HG03066 (cell line): ENCODE measurements around the gene MRGPRF.

ENCODE experiments used
- ATAC-seq: cut with Tn5 transposase; IDR thresholded peaks from one replicate; pipeline ENCODE4 v1.9.1; 2021; ENCODE audit warnings: low read depth; ENCODE audit not compliant: unreplicated experiment

Gene MRGPRF

DNA sequence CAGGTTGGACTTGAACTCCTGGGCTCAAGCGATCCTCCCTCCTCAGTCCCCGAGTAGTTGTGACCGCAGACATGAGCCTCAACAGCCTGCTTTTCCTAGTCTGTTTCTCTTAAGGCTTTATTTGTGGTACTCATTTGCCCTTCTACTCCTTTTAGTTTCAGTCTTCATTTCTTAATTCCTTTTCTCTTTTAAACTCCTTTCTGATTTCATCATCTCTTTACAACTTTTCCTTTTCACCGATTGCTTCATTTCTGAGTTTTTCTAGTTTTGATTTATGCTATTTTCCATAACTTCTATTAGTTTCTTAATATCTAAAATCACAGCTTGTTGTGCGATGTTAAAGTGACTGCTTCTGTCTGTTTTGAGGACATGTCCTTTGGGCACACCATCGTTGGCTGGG is 17.3 kb upstream of the MRGPRF start:
- no peak for ATAC-seq

DNA sequence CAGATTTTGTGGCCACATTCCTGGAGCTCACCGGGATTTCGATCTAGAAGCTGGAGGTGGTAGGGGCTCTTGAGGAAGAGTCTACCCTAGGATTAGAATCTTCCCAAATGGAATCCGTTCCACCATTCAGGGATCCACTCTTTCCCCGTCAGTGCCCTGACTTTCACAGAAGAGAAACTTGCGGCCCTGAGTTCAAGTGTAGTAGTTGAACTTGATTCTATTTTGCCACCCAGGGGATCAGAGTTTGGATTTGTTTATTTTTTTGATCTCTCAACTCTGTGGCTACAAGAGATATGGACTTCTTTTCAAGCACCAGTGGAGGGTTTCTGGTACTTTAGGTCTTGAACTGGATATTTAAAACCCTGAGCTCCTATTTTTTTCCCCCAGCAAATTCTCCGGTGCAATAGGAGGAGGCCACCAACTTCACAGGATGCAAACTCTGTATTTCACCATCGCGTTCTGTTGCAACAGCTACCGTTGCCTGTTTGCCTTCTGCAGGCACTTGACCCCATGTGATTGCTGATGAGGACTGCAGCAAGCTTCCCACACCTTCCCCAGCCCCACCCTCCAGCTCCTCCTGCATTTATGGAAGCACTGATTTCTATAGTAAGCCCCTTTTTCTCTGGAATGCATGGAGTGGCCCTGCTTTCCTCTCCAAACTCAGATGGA is 14.8 kb upstream of the MRGPRF start:
- no peak for ATAC-seq

DNA sequence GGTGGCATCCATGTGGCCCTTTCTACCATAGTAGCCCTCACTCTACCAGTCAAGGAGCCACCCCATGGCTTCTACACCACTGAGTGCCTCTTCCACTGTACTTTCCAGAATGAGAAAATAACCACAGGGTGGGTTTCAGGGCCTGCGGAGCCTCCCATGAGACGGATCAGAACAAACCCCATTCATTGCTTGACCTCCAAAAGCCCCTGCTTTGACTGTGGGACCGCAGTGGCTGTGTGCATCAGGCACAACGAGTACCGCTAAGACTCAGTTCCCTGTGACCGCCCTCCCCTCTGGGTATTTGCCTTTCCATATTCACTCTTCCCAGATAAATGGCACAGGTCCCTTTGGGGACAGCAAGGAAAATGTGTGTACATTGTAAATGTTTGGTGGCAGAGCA is 11.5 kb upstream of the MRGPRF start:
- no peak for ATAC-seq

DNA sequence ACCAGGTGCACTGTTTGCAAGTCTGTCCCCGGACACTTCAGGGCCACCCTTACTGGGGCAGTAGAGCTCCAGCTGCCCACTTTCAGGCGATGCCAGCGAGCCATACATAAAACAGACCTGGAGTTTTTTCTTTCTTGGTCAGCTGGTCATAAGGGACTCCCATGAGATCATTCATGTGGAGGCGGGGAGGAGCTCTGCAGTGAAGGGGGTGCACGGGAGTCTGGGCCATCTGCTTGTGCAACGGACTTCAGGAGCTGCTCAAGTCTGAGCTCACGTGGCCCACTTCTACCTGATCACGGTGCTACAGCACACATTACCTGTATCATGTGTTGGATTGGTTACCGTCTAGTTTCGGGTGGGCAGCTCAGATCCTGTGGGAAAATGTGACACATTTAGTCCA is 9.2 kb upstream of the MRGPRF start:
- no peak for ATAC-seq

DNA sequence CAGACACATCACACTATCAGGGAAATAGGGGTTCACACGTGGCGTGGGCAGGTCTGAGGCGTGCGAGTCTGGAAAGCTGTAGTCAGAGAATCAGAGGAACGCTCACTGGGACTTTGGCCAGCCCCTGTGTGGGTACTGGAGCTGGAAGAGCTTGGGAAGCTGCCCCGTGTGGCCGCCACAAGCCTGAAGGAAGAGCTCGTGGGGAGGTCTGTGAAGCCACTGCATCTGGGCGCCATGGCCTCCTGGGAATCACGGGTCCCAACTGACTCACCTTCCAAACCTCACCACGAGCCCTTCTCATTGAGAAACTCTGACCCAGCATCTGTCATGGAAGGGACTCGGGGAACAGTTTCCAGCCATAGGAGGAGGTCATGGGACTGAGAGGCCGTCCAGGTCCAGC is 5.9 kb upstream of the MRGPRF start:
- no peak for ATAC-seq

DNA sequence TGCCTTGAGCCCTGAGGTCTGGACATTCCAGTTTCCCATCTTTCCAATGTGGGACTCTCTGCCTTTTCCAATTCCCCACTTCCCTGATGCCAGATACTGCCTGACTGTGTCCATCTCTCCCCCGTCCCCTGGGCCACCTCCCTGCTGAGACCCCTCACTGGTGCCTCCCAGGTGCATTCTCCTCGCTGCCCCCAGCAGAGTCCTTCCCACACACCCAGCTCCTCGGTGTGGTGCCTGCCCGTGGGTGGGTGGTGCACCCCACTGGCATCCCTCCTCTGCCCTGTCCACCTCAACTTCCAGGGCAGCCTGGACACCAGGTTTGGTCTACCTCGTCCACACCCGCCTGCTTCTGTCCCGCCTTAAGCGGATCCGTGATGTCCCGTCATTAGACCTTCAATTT is 4.9 kb upstream of the MRGPRF start:
- no peak for ATAC-seq

DNA sequence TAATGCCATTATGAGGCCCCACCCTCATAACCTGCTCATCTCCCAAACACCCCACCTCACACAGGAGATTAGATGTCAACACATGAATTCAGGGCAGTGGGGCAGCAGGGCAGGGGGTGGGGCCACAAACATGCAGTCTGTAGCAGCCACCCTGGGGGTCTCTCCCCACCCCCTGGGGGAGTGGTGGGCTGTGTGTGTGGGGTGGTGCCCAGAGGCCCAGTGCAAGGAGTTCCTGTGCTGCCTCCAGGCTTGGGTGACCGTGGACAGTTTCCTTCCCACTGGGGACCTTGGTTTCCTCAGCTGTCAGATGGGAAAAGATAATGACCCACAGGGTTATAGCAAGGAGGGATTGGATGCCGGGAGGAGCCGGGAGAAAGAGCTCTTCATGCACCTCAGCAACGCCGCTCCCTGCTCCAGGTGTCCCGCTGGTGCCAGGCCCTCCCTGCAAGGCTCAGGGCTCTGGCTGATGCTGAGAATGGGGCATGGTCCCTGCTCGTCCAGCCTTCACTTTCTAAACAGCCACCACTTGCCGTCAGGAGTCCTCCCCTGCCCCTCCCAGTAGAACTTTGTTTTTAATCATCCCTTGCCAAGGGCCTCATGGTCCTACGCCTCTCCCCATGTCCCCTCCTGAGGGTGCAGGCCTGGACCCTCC is 2.0 kb upstream of the MRGPRF start:
- ATAC-seq = no peak

DNA sequence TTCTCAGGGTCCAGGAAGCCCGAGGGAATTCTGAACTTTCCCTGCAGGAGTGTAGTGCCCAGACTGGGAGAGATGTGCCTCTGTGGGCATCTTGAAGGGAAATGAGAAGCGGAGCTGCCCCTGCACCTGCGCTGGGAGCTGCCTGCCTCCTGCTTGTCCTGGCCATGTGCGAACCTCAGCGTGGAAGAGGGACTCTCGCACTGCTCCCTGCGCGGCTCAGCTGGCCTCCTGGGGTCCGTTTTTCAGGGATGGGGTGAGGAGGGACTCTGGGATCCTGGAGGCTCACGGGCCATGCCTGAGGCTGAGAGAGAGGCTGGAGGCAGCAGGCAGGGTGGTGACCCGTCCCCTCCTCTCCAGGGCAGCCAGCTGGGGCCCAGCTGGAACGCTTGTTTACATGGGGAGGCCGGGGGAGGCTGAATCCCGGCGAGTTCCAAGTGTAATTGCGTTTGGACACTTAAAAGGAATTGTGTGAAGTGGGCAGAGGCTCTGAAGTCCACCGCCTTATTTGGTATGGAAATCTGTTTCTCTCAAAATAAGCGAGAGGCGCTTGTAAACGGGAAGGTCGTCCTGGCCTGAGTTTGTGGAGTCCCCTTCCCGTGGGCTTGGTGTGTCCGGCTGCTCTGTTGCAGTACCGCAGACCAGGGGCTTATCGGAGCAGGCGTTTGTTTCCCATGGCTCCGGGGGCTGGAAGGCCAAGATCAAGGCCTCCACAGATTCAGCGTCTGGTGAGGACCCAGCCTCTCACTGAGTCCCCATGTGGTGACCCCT is 1.2 kb upstream of the MRGPRF start:
- ATAC-seq = no peak

DNA sequence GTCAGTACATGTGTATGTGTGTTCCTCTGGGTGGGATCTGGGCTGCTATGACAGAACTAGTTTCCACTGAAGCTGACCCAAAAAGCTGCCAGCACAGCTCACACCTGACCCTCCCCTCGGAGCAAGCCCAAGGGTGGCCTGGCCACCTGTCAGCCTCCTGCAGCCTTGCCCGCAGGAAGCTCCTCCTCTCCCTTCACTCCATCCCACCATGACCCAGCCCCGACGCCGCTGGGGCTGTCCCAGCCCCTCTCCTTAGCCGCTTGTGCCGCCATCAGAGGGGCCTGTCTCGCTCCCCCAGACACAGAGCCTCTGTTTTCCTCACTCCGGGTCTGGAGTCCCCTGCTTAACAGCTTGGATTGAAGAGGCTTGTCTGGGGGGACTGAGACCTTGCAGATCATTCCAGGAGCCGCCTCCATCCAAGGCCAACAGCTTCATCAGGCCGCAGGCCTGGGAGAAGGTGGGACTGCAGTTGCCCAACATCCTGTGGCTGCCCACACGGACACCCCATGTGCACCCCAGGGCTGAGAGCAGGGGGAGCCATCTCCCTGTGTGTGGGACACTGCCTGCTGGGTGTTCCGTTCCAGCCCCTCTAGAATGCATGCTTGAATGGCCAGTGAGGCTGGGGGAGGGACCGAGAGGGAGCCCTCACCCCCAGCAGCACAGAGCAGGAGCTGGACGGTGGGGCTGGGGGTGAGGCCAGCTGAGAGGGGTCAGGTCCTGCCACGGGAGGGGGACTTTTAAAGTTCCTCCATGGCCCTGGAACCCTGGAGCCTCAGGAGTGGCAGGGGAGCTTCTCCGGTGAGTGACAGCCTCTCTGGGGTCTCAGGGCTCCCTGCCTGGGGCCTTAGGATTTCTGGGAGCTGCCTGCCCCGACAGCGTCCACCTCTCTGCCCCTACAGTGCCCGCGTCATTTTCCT is 696 bp downstream of the MRGPRF start:
- ATAC-seq = no peak

DNA sequence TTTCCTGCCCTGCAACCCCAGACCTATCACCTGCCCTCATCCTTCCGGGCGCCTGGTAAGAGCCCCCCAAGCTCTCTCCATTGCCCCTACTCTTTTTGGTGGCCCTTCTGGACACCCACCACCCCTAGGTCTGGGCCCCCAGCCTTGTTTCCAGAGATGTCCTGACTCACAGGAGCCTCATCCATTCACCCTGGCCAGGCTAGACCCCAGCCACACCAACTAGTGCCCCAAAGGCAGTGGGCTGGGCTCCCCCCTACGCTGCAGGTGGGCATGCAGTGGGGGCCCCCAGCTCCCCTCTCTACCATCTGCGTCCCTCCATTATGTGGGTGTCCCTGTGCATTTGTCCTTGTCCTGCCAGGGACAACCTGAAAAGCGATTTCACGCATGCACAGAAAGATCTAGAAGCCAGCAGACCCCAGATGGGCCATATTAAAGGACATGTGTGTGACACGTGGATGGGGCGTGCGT is 1.4 kb downstream of the MRGPRF start:
- no peak for ATAC-seq

DNA sequence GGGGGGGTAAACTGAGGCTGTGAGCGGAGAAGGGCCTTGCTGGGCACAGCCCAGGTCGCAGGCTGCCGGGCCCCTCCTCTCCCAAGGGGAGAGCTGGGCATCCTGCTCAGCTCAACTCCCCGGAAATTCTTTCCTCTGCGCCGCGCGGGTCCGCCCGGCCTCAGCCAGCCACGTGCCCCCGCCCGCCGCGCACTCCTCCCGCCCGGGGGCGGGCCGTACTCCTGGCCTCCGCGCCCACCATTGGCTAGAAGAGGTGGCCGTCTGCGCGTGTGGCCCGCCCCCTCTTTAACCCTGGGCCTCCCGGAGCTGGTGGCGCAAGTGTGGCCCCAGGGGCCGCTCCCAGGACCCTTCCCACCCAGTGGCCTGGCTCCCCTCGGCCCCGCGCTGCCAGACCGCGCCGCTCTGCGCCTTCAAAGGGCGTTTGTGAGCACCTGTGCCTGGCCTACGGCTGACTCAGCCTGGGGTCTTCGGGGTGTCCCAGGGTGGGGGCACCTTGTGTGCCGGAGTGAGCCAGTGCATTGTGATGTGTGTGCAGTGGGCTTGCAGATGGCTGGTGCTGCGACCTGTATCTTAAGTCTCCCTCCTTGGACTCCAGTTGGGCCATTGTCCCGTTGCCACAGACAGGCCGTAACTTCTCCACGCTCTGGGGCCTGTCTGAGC is 2.0 kb downstream of the MRGPRF start:
- ATAC-seq = no peak

DNA sequence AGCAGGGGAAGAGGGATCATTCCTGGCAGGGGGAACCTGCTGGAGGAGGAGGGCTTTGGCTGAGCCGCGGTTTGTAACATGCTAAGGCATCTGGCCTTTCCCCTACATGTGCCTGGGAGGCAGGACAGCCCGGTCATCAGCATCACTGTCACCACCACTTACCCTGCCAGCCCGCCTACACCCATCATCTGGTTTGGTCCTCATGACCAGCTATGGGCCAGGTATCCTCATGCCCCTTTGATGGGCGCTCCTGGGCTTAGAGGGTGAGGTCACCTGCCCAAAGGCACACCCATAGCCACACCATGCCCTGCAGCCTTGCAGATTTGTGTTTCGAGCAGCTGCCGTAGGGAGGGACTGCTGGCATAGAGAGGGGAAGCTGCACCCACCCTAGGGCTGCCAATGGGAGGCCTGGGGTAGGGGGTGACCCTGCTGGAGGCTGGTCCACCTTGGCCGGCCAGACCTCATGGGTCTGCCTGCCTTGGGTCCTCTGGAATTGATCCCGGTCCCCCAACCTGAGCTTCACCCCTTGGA is 2.6 kb downstream of the MRGPRF start:
- ATAC-seq = no peak

DNA sequence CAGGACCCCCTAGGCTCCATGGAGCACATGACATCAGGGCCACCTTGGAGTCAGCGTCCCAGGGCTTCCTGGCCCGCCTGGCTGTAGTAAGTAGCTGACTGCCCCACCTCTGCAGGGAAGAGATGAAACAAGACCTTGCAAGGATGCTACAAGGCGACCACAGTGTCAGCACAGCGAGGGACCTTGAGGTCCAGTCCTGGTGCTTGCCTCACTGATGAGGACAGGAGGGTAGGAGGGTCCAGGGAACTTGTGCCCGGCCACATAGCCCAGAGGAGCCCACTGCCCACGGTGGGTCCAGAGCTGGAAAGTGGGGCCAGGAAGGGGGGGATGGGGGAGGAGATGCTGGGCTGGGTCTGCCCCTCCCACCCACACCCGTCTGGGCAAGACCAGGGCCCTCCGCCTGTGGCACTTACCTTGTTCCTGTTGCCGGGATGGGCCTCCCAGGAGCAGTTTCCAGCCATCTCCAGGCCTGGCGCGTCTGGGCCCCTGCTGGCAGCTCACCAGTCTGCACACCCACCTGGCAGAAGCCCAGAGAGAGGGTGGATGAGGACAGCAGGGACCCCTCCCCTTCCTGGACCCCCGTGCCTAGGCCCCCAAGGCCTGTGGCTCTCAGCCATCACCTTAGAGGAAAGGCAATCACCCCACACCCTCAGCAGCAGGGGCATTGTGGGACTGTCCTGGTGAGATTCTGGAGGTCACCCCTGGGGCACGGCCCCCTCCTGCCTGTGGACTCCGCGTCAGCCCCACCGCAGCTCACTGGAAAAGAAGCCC is 3.4 kb downstream of the MRGPRF start:
- ATAC-seq = no peak

DNA sequence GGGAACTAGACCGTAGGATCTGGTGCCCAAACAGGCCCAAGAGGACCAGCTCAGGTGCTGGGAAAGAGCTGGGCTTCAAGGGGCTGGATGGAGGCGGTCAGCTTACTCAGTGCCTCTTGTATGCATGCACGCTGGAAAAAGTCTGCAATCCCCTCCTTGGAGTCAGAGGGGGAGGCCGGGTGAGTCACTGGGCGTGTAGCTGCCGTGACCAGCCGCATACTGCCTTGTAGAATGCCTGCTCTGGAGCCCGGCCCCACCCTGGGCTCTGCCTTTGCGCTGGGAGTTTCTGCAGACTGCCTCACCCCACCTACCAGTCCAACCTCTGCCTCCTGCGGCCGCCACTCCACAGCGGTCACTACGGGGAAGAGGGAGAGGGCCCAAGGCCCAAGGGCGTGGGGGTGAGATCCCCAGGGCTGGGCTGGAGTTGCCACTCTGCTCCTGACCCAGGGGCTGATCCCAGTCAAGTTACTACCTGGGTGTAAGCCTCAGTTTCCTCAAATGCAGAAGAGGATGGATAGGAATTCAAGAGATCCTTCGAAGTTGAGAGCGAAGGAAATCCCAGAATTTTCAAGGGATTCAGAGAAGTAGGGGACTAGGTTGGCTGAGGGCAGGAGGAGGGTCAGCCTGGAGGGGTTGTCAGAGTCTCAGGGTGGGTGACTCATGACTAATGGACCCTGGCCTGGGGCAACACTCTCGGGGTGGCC is 4.2 kb downstream of the MRGPRF start:
- no peak for ATAC-seq

DNA sequence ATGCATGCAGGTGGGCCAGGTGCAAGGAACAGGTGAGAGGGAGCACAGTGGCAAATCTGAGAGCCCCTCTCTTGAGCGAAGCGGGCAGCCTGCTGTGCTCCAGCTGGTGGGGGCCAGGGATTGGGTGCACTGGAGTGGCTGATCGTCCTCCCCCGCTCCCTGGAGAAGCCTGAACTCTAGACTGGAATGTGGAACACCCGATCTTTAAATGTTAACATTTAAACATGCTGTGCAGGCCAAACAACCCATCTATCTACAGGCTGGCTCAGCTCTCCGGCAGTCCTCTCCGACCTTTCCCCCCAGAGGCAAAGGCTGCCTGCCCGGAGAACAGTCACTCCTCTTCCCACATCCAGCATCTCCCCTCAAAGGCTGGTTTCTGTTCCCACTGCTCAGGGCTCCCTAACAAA is 5.1 kb downstream of the MRGPRF start:
- no peak for ATAC-seq

DNA sequence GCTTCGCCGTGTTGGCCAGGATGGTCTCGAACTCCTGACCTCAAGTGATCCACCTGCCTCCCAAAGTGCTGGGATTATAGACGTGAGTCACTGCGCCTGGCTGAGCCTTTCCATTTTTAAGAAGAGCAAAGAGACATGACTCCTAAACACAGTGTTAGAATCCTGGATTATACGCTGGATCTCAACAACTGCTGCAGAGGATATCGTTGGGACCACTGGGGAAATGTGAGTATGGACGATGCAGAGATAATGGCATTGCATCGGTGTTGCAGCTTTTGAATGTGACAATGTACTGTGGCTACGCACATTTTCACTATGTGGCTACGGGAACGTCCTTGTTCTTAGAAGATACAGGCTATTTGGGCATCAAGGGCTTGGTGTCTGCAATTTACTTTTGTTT is 6.2 kb downstream of the MRGPRF start:
- ATAC-seq = no peak

DNA sequence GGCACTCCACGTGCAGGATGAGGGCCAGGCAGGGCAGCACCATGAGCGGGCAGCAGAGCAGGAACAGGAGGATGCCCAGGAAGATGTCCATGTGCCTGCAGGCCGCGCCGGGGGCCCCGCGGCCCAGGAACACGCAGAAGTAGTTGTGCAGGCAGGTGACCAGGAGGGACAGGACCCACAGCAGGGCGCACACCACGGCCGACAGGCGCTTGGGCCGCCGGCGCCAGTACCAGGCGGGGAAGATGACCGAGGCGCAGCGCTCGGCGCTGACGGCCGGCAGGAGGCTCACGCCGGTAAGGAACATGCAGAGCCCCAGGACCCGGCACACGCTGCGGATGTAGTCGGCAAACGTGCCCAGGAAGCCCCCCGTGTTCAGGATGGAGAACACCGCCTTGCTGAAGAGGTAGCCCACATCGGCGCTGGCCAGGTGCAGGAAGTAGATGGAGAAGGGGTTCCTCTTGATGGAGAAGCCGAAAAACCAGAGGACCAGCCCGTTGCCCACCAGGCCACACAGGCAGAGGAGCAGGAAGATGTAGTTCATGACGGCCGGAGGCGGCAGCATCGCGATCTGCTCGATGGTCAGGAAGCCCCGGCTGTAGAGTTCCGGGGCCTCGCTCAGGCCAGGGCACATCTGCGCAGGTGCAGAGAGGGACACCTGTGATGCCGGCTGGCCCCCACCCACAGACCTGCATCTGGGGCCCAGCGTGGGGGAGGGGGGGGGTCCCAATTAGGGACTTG is 7.2 kb downstream of the MRGPRF start:
- no peak for ATAC-seq

DNA sequence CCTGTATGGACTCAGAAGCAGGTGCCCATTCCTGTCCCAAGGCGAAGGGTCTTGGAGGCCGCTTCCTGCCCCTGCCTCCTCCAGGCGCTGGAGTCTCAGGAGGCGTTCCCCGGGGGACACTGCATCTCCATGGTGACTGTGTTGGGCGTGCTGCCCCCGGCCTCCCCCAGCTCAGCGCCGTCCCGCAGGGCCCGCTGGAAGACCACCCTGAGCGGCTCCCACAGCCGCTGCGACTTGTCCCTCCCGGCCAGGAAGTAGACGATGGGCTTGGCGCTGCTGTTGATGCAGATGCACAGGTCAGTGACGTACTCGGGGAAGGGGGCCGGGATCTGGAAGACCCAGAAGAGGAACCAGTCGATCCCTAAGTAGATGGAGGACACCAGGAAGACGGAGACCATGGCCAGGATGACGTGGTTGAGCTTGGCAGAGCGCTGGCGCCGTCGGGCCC is 7.8 kb downstream of the MRGPRF start:
- ATAC-seq = no peak
